NCI-H187 (cell line): ENCODE results near the gene SASH3.

ENCODE experiments used
- DNase-seq, 2 experiments: peaks; one replicate each; lab custom pipeline; 2025; lab: John Stamatoyannopoulos, UW

SASH3 gene

DNA sequence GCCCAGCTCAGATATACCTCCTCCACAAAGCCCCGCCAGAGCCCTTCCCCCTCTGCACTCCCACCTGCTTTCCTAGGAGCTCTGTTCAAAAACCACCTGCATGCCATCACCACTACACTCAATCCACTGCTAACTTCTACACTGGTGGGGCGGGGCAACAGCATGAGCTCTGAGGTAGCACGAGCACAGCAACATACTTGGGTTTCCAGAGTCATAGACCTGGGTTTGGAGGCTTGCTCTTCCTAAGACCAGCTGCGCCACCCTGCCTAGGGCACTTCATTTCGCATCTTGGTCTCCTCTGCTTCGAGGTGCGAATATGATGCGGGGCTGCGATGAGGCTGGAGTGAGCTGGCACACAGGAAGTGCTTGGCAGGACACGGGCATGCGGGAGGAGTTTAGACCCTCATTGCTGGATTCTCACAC is 3.6 kb downstream of the SASH3 start:
- DNase-seq = no peak

- no peak for DNase-seq
Measured at GRCh38 chrX:129784371-129784770, 4.6 kb downstream of the SASH3 start.

GRCh38 chrX:129785160-129785947 is 5.6 kb downstream of the SASH3 start:
- no peak for DNase-seq

DNA sequence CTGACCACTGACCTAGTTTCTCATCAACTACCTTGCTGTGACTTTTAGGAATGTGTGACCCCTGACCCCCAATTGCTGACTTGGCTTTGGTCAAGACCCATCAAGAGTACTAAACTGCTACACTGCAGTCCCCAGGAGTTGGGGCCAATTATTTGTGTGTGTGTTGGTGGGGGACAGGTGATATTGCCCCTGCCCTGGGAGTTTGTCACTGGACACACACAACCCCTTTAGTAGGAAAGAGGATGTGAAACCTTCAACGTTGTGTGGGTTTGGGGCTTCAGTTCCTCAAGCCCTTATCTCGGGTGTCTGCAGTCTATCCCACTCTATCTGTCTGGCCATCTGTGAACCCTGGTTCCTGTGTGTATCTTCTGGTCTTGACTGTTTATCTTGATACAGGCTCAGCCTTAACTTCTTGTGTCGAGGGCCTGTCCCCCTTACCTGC is 6.5 kb downstream of the SASH3 start:
- no peak for DNase-seq

DNA sequence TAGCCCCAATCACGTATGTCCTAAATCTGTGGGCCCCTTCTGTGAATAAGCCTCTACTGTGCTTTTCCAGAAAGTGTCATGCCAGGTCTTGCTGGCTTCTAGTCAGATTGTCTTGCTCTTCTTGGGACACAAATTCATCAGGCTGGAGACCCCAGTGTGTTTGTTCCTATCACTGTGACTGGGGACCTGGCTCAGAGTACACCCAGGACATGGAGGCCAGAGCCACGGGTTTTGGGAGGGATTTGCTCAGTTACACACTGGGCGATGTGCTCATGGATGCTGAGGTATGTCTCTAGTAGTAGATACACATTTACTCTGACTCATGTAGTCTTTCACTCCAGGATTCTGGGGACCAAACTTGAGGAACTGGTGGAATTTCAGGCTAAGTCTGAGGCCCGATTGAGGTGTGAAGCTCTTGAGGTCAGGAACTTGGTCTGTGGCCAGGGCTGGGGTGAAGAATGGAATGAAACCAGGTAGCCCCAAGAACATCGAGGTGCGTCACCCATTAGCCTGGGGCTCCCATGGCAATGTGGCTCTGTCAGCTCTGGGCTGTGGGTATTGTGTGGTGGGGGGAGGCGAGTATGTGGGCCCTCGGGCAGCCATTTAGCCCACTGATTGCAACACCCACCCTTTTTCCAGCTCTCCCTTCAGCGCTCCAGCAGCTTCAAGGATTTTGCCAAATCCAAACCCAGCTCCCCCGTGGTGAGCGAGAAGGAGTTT is 7.7 kb downstream of the SASH3 start:
- DNase-seq = no peak

GRCh38 chrX:129788527-129788926 is 8.8 kb downstream of the SASH3 start:
- no peak for DNase-seq

DNA sequence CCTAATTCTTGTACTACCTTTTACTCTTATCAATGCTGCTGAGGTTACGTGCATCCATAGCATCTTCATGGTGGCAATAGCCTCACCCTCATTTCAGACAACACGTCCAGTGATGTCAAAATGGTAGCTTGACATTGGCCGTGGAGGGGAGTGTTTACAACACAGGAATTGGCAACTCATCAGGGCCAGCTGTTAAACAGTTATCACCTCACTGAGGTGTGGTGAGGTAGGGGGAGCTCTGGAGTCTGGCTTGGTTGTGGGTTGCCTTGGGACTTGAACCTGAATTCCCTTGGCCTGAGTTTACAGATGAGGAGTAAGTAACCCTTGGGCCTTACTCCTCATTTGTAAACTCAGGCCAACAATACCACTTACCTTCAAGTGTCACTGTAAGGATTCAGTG is 10.4 kb downstream of the SASH3 start:
- no peak for DNase-seq

- DNase-seq = no peak
Measured at GRCh38 chrX:129790808-129791207, 11.1 kb downstream of the SASH3 start.

DNA sequence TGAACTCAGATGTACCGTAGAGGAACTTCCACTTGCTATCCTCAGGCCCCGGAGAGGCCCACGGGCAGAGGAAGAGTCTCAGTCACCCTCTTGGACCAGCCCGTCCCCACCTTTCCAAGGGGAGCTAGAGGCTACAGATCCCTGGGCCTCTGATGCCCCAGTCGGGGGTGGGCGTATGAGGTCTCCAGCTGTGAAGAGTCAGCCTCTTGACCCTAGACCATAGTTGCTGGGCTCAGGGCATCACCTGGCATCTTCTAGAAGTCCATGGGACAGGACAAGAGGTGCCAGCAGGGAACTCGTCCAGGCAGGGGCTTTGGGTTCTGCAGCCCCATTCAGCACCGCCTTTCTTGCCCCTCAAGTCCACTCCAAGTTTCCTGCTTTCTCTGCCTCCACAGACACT is 11.6 kb downstream of the SASH3 start:
- DNase-seq = no peak

GRCh38 chrX:129791961-129792570 is 12.3 kb downstream of the SASH3 start:
- DNase-seq = no peak

- DNase-seq = no peak
Measured at GRCh38 chrX:129792586-129793291, 13.0 kb downstream of the SASH3 start.

- no peak for DNase-seq
Measured at GRCh38 chrX:129793604-129794191, 13.9 kb downstream of the SASH3 start.

- DNase-seq = no peak
Measured at GRCh38 chrX:129795584-129795983, 15.8 kb downstream of the SASH3 start.

DNA sequence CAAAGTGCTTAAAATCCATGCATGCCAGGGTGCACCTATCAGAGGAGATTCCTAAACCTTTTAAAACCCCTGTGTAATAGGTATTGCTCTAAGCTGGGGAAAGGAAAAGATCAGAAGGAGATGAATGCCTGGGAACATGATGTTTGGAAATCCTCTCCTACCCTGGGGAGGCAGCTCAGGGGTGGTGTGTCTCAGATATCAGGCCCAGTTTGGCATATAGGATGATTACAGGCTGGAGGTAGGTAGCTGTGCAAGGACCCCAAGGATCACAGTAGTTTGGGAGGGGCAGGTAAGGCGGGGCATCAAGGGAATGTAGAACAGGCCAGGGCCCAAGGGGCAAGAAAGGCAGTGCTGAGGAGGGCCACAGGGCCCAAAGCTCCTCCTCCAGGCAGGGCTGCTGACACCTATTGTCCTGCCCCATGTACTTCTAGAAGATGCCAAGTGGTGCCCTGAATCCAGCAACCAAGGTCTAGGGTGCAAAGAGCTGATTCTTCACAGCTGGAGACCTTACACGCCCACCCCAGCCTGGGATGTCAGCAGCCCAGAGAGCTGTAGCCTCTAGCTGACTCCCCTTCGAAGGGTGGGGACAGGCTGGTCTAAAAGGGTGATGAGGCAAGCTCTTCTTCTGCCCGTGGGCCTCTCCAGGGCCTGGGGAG is 17.6 kb downstream of the SASH3 start:
- DNase-seq = no peak

GRCh38 chrX:129798456-129798855 is 18.7 kb downstream of the SASH3 start:
- no peak for DNase-seq

DNA sequence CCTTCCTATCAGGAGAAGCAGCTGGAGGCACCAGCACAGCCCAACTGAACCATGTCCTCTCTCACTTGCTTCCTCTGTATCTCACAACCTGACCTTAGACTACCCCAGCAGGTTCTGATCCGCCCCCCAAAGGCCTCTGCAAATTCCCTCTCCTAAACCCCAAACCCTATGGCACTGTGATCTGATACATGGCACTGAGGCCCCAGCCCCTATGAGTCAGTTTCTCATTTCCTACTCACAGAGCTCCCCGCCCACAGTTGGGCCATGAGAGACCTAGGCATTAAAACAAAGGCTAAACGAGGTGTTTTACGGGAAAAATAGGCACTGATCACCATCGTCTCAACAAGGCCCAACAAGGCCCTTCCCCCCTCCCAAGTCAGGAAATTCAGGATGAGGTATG is 19.1 kb downstream of the SASH3 start:
- no peak for DNase-seq

- no peak for DNase-seq
Measured at GRCh38 chrX:129800186-129800585, 20.4 kb downstream of the SASH3 start.

DNA sequence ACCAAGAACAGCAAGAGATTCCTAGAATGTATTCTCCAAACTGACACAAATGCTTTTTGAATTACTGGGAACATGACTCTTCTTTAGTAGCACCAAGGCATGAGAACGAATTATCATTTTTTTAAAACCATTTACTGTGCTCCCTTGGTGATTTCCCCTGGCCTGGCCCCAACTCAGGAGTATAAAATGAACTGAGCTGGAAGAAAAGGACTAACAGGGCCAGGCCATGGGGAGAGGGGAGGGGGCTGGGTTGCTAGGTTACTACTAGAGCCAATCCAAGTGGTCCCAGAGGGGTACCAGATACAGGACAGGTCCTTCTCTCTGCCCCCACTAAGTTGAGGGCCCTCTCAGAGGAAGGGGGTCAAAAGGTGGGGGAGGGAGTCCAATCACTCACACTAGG is 23.1 kb downstream of the SASH3 start:
- no peak for DNase-seq

DNA sequence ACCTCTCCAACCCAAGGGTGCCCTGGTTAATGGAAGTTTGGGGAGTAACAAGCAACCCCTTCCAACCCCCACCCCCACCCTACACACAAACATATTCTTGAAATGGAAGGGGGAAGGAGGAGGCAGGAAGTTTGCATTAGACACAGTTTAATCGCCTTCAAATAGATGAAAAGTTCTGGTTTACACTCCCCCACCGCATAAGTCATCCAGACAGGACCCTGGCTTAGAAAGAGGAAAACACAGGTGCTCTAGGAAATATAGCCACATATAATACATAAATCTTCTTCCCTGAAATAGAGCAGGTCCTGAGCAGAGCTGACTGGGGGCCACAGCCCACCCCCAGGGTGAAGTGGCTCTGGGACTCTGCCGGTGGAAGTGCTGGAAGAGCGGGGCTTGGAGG is 25.1 kb downstream of the SASH3 start:
- no peak for DNase-seq

DNA sequence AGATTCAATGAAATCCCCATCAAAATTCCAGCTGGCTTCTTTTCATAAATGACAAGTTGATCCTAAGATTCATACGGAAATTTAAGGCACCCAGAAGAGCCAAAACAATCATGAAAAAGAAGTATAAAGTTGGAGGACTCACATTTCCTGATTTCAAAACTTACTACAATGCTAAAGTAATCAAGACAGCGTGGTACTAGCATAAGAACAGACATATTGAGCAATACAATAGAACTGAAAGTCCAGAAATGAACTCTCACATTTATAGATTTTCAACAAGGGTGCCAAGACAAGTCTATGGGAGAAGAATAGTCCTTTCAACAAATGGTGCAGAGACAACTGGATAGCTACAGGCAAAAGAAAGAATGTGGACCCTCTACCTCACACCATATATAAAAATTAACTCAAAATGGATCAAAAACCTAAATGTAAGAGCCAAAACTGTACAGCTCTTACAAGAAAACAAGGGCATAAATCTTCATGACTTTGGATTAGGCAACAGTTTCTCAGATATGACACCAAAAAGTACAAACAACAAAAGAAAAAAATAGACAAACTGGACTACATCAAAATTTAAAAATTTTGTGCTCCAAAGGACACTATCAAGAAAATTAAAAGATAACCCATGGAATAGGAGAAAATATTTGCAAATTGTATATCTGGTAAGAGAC is 28.5 kb downstream of the SASH3 start:
- DNase-seq = no peak
